ENCODE results near the gene LAMA4.

Gene LAMA4

DNA sequence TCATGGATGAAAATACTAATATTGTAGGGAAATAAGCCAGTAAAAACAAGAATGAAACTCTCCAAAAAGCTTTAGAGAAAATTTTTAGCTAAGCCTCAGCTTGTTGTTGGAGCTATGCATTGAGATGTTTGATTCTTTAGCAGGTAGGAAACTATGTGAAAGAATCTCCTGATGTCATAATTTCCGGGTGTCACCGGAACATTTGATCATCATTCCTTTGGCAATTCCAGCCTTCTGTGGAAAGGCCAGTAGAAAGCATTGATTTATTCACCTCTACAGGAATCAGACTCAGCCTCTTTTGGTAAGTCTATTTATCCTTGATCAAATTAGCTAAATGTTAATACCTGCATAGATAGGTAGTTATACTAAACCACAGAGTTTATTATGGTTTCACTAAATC lies 157.5 kb downstream of the LAMA4 start:
- DNase-seq (ENCODE audit: low read depth) = no peak

DNA sequence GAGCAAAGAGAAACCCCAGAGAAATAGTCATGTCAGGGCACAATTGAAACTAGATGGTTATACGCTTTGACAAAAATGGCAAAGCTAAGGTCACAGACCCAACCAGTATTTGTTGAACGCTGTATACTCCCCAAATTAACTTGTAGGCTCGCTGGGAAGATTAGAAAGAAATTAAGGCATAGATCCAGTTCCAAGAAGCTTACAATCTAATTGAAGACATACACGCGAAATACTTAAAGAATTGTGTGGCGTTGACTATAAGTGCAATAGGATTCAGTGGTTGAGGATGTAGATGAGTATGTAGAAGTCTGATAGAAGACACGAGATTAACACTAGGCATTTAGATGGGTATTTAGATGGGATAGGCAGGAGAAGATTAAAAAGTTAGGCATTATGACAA lies 166.5 kb downstream of the LAMA4 start:
- DNase-seq (ENCODE audit: low read depth) = no peak

DNA sequence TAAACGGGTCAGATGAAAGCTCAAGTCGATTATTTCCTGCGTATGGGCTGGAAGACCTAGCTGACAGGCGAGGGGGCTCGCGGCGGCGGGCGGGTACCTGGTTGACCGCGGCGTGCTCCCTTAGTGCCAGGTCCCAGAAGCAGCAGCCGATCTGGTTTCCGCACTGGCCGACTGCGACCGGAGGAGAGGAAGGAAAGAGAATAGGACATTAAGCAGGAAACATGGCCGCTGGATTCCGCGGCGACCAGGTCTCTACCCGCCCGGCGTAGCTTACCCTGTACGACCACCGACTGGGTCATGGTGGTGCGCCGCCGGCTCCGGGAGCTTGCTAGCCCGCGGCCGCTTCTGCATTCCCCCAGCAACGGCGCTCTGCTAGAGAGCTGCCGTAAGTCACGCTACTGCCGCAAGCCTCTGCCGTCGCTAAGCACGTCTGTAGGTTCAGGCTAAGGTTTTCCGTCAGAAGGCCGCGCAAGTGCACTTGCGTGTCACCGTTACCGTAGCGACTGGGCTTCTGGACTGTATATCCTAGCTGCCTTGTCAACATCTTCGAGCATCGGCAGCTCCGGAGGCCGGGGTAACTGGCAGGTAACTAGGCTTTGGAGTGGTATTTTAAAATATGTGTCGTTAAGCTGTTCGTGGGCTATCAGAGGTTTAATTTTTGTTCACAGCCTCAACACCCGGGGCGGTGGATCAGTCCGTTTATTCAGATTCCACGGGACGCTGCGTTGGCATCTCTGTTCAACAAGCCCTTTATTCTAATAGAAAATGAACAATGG lies 167.0 kb downstream of the LAMA4 start, which contains the start of the genes FAM229B and TUBE1:
Gene FAM229B, plus strand, starts transcription at position 456 of the 776 bp plus-strand sequence. CDS start 11,693 bp downstream, outside the sequence.
Gene TUBE1, minus strand, starts transcription at position 347 of the 776 bp plus-strand sequence. Its CDS starts 48 bp downstream, at position 299.
- peak; percentile 98 for DNase-seq (ENCODE audit: low read depth)

DNA sequence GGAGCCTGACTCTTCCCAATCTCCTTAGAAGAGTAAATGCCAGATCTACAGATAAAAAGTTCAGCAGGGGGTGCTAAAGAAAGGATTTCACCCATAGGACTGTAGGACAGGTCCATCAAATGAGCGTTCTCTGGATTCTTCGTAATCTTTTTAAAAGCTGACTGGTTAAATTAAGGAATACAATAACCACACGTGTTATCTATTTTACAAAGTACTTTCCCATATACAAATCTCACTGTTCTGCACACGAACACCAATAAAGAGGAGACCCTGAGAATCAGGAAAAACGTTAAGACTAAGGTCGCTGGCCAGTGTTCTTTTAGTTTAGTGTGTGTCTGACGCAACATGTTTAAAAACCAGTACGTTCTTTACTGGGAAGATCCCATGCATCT lies 167.6 kb downstream of the LAMA4 start:
- DNase-seq (ENCODE audit: low read depth) = peak; percentile 62

DNA sequence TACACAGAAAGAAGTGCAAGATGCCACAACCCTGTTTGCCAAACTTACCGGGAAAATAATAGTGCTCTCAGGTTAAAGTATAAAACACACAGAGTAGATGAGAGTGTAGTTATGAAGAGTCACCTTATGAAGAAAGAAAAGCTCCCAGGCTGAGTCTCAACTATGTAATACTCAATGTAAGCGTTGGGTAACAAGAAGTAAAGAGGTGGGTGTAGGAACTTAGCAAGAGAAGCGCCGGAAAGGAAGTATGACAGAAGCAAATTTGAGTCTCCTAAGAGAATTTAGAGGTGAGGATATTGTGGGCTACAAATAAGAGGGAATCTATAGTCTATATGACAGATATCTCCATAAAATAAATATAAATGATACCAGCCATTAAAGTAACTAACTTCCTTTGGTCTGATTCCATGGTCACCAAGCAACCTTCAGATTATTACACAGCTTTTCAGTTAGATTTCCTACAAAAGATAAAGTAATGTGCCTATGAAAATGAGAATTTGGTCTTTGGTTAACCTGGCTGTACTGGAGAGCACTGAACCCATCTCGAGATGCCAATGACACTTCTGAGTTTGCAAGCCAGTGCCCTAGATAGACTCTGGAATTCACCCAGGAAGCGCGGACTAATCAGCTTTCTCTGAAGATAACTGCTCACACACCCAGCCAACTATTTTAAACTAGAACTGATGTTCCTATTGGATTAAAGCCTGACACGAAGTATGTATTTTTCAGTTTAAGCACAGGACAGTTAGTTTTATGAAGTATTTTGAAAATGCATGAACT lies 168.9 kb downstream of the LAMA4 start:
- DNase-seq (ENCODE audit: low read depth) = no peak

DNA sequence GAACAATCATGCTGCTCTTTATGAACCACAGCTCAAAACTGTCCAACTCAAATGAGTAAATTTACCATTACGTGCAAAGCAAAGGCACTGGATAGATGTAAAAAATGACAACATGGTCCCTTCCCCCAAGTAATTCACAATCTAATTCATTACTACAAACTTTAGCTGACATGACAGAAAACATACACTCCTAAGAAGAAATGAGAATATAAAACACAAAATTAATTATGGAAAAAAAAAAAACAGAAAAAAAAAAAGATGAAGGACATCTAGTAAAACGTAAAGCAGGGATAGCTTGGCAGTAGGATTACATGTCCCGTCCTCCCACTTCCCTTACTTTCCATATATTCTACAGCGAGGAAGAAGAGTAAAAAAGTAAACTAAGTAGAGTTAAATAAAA lies 172.8 kb downstream of the LAMA4 start:
- DNase-seq (ENCODE audit: low read depth) = no peak

DNA sequence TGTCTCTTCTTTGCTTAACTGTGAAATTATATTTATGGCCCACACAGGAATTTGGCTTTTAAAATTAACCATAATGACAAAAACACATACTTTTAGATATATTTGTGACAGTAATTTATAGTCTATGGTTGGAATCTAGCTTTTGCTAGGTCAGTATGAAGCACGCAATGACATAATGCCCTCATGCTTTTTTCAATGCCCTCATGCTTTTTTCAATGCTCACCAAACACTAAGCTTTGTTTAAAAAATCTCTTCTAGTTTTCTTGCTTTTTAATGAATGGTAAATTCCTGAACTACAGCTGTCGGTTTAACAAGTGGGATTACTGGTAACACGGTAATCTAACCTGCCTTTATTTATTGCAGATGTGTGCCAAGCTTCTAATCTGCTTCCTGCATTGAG lies 187.8 kb downstream of the LAMA4 start:
- DNase-seq (ENCODE audit: low read depth) = no peak

DNA sequence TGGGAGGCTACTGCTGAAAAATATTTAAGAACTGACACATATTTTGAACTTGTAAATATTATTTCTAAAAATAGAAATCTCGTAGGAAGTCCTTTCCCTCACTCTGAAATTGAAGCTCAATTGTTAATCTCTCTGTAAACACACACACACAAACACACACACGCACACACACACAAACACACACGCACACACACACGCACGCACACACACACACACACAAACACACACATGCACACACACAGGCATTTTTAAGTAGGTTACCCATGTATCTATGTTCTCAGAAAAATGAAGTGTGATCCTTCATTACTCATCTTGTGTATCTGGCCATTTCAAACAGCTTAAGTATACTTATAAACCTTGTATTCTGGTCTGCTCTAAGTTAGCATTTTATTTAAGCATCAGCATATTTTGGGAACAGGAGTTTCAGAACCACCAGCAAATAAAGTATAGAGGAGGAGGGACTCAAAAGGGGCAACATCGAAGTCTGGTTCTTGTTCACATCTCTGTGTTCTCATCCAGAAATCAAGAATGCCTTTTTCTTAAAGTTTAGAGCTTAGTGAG lies 188.9 kb downstream of the LAMA4 start:
- no peak for DNase-seq (ENCODE audit: low read depth)

DNA sequence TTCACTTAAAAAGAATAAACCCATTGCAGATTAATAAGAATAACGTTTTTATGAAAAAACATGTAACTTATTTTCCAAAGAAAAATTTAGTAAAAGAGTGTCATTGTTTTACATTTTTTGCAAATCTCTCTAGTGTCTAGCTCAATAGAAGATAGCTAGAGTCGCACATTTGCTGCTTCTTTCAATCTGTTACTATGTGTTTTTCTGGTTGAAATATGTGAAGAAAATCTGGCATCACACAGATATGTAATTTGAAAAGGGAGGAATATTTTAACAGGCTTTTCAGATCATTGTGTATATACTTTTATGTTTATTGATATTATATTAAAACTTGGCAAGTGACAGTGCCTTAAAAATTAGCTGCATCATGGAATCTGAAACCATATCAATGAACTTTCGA lies 191.4 kb downstream of the LAMA4 start:
- no peak for DNase-seq (ENCODE audit: low read depth)

DNA sequence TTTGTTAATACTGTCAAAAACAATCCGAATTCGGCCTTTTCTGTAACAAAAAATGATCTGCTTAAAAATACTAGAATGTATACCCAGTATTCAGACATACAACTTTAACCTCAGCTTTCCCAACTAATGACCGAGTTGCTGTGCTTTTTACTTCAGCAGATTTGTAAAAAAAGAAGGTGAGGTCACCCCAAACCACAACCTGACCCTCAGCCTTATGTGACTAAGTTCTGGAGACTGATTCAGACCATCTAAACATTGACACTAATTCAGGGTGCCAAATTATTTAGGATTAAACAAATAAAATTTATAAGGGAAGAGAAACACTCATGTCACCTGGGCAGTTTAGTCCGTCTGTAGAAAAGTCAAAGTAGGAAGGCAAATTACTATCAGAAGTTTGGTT lies 192.8 kb downstream of the LAMA4 start:
- no peak for DNase-seq (ENCODE audit: low read depth)

Measured in amniotic epithelial cell (primary cell).